DOHH2 (cell line): ENCODE data around the gene COIL.

ENCODE experiments used
- CTCF ChIP-seq: fragments of 200-600 bp; sonication (generic); IDR thresholded peaks from one replicate; pipeline ENCODE4 v1.5.1; 2014; ENCODE audit warnings: antibody characterized with exemption, mild to moderate bottlenecking, low read depth, low read length; ENCODE audit not compliant: poor library complexity, severe bottlenecking
- EZH2phosphoT487 ChIP-seq: fragments of 200-600 bp; sonication (generic); IDR thresholded peaks from 2 replicates; pipeline ENCODE4 v1.6.1; 2017; ENCODE audit warnings: borderline replicate concordance, mild to moderate bottlenecking, antibody characterized with exemption, low read length, moderate library complexity, mixed read lengths

GRCh38 chr17:56966338-56966737, 5.5 kb upstream of the COIL start:
- no peak for TF ChIP-seq CTCF
- no peak for TF ChIP-seq EZH2phosphoT487
